ENCODE results near the gene SGSM1. TPM values are rescaled to one million over a fixed set of nuclear protein-coding genes. Genes with fewer than 3 reads are reported as not detected.

SGSM1 gene
- total RNA-seq, 2 donors from 2014 or later: 3.6 to 4.6 TPM

- Histone ChIP-seq H3K4me1 (peaks cover 30% of the 10 kb centered on the region), H3K27me3 (no peaks in the 10 kb centered on the region), H3K27ac (no peak overlapping the region), H3K36me3 (replicated peaks in 1 of 2; ENCODE audit: insufficient read depth in 1 of 2, low read depth in 2 of 2) (no peaks in the 10 kb centered on the region), H3K4me3 (no peak overlapping the region), H3K9me3 (no peaks in the 10 kb centered on the region)
- DNase-seq (peak in 1 of 4 donors; percentile 17), ATAC-seq (no peak)
- intact Hi-C loops (cut with DNase I): no loop called here
- TF ChIP-seq POLR2A (IDR thresholded peaks at IDR 0.05): no peak
- TF ChIP-seq, protein P1, sequence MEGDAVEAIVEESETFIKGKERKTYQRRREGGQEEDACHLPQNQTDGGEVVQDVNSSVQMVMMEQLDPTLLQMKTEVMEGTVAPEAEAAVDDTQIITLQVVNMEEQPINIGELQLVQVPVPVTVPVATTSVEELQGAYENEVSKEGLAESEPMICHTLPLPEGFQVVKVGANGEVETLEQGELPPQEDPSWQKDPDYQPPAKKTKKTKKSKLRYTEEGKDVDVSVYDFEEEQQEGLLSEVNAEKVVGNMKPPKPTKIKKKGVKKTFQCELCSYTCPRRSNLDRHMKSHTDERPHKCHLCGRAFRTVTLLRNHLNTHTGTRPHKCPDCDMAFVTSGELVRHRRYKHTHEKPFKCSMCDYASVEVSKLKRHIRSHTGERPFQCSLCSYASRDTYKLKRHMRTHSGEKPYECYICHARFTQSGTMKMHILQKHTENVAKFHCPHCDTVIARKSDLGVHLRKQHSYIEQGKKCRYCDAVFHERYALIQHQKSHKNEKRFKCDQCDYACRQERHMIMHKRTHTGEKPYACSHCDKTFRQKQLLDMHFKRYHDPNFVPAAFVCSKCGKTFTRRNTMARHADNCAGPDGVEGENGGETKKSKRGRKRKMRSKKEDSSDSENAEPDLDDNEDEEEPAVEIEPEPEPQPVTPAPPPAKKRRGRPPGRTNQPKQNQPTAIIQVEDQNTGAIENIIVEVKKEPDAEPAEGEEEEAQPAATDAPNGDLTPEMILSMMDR (IDR thresholded peaks at IDR 0.05): no peak
- WGBS, 2 donors: 78% methylated on average over 14 of the region's 14 CpGs
These were observed 4.2 kb downstream of the SGSM1 start for GRCh38 chr22:24810043-24810749.

- no peak for TF ChIP-seq POLR2A (IDR thresholded peaks at IDR 0.05)
- TF ChIP-seq, protein P1 (IDR thresholded peaks at IDR 0.05): no peak
- Histone ChIP-seq H3K4me1 (peaks cover 16% of the 10 kb centered on the region), H3K27me3 (no peaks in the 10 kb centered on the region), H3K36me3 (replicated peaks in 1 of 2; ENCODE audit: insufficient read depth in 1 of 2, low read depth in 2 of 2) (no peaks in the 10 kb centered on the region), H3K4me3 (no peak overlapping the region), H3K9me3 (no peaks in the 10 kb centered on the region), H3K27ac (no peak overlapping the region)
- DNase-seq (no peak), ATAC-seq (no peak)
- WGBS, 2 donors: 58 to 61% methylated on average over 8 to 13 of the region's 13 CpGs
- intact Hi-C loops (cut with DNase I): no loop called here
These were observed 7.2 kb downstream of the SGSM1 start for GRCh38 chr22:24812950-24813775.

DNA sequence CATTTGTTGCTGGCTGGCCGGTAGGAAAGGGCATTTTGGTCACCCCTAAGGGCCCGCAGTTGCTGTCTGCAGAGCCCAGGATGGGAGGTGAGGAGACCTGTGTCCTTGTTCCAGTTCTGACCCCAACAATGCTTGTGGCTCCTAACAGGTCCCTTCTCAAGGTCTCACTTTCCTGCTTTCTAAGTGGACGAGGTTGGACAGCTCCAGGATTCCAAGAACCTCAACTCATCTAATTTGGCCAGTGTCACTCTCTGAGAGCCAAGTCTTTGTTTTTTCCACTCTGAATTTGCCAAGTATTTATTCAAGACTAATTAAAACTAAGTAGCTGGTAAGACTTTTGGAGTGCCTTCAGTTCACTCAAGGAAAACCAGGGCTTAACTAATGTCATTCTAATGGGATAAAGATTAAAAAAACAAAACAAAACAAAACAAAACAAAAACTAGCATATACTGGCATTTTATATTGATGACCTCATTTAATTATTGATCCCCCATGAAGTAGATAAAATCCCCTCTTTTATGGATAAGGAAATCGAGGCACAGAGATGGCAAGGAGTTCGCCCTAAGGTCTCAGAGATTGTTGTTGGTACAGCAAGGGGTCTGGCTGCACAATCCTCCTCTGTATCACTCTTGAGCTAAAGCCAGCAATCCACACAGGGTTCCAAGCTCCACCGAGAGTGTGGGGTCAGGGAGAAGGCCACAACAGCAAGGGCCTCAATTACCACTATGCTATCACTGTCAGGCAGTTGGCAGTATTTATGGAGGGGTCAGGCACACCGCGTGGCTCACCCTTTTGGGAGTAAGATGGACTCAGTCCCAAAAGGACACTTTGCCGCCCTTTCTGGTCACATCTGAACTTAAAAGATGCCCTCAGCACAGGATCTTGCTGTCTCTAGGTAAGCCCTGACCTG lies 8.1 kb downstream of the SGSM1 start:
- no peak for ATAC-seq
- WGBS, 2 donors: 62 to 84% methylated on average over 3 to 9 of the region's 9 CpGs
- Histone ChIP-seq H3K36me3 (replicated peaks in 1 of 2; ENCODE audit: insufficient read depth in 1 of 2, low read depth in 2 of 2) (no peaks in the 10 kb centered on the region), H3K4me3 (no peak overlapping the region), H3K27ac (no peak overlapping the region), H3K9me3 (no peaks in the 10 kb centered on the region), H3K27me3 (no peaks in the 10 kb centered on the region), H3K4me1 (peaks cover 11% of the 10 kb centered on the region)
- no peak for DNase-seq
- TF ChIP-seq POLR2A (IDR thresholded peaks at IDR 0.05): no peak
- TF ChIP-seq, protein P1 (IDR thresholded peaks at IDR 0.05): no peak
- intact Hi-C loops (cut with DNase I): no loop called here

DNA sequence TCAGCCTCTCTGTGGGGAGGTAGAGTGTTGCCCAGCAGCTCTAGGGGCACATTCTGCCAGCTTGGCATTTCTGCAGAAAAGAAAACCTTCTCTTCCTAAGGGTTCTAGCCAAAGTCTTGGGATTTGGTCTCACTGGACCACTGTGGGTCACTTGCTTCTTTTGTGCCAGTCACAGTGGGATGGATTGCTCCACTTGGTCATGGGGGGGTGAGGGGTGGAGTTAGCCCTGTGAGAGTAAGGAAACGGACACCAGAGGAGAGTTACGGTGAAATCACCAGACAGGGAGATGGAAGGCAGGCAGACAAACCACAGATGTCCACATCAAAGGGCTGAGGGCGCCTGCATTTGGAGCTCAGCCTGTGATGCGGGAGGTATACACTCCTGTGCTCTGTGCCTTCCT lies 10.8 kb downstream of the SGSM1 start:
- intact Hi-C loops (cut with DNase I): no loop called here
- DNase-seq (no peak), ATAC-seq (no peak)
- Histone ChIP-seq H3K36me3 (replicated peaks in 1 of 2; ENCODE audit: insufficient read depth in 1 of 2, low read depth in 2 of 2) (no peaks in the 10 kb centered on the region), H3K27ac (no peak overlapping the region), H3K9me3 (no peaks in the 10 kb centered on the region), H3K4me3 (no peak overlapping the region), H3K27me3 (no peaks in the 10 kb centered on the region), H3K4me1 (peaks cover 27% of the 10 kb centered on the region)
- WGBS, 2 donors: 75 to 88% methylated on average over 4 of the region's 4 CpGs
- TF ChIP-seq, protein P1 (IDR thresholded peaks at IDR 0.05): no peak
- no peak for TF ChIP-seq POLR2A (IDR thresholded peaks at IDR 0.05)
